GM12878 (cell line): ENCODE measurements around the gene ZBTB42. TPM values are rescaled to one million over a fixed set of nuclear protein-coding genes. Genes with fewer than 3 reads are reported as not detected.
"Not testable (repeated sequence)": the region's sequence is repeated elsewhere in the genome, so short reads cannot be mapped to it uniquely, and the experiment has no call there.

Source experiments
- ATAC-seq: fragments of 200-7000 bp; cut with Tn5 transposase; 3 replicates; pipeline ENCODE4 v1.9.1; 2020; ENCODE audit warnings: mild to moderate bottlenecking, moderate library complexity
- BruUV-seq: library from RNA; stranded (reverse); fragments of 400-500 nt; replicated peaks from 2 replicates; lab custom pipeline; 2021; lab: Mats Ljungman, UMichigan
- CTCF ChIA-PET: fragments of 300-600 bp; sonication (Branson Sonifier 250); formaldehyde crosslinking; extraction: SDS; loops from one replicate; lab custom pipeline; 2021; ENCODE audit warnings: inconsistent platforms; lab: Yijun Ruan, JAX
- POLR2A ChIA-PET: fragments of 350-600 bp; formaldehyde crosslinking; extraction: SDS; loops from one replicate; lab custom pipeline; 2021; ENCODE audit warnings: inconsistent platforms; lab: Charles Lee
- RAD21 ChIA-PET: fragments of 300-600 bp; sonication (Branson Sonifier 250); formaldehyde crosslinking; loops from one replicate; lab custom pipeline; 2023; ENCODE audit warnings: antibody characterized with exemption; ENCODE audit not compliant: unreplicated experiment; lab: Charles Lee
- SMC1A ChIA-PET: fragments of 300-600 bp; sonication (Branson Sonifier 250); formaldehyde crosslinking; loops from one replicate; lab custom pipeline; 2023; ENCODE audit not compliant: unreplicated experiment, uncharacterized antibody; lab: Charles Lee
- DNase-seq: peaks from one replicate; pipeline ENCODE4 v3.0.0-alpha.2; 2011; ENCODE audit warnings: low read depth, low spot score
- FAIRE-seq: peaks from 3 replicates; lab custom pipeline; 2011; peaks lifted over from hg19 to GRCh38; lab: Jason Lieb, UNC
- H2AFZ ChIP-seq: 2 replicates; pipeline ENCODE4 v1.6.0; 2011; ENCODE audit warnings: low read depth, low read length, control low read depth; ENCODE audit not compliant: control insufficient read depth
- H3K27ac ChIP-seq: 2 replicates; pipeline ENCODE4 v1.5.1; 2011; ENCODE audit warnings: control low read depth; ENCODE audit not compliant: control insufficient read depth, insufficient read depth
- H3K27me3 ChIP-seq, 2 experiments: replicated peaks in 1 of 2; 2 replicates each; pipeline versions ENCODE4 v1.6.0 to v1.6.1; 2011; ENCODE audit warnings: low read length in 1 of 2; ENCODE audit not compliant: control insufficient read depth in 2 of 2, insufficient read depth in 2 of 2
- H3K36me3 ChIP-seq, 2 experiments: 2 replicates each; pipeline ENCODE4 v1.5.1; 2011; ENCODE audit warnings: low read length in 1 of 2; ENCODE audit not compliant: control insufficient read depth in 2 of 2, insufficient read depth in 2 of 2
- H3K4me1 ChIP-seq: 2 replicates; pipeline ENCODE4 v1.6.1; 2011; ENCODE audit warnings: mild to moderate bottlenecking, low read length, moderate library complexity, mixed read lengths; ENCODE audit not compliant: control insufficient read depth, insufficient read depth
- H3K4me2 ChIP-seq: 2 replicates; pipeline ENCODE4 v1.6.0; 2011; ENCODE audit warnings: control low read depth; ENCODE audit not compliant: control insufficient read depth, insufficient read depth
- H3K4me3 ChIP-seq: fragments of 200-600 bp; sonication (generic); 2 replicates; pipeline ENCODE4 v1.5.1; 2016
- H3K79me2 ChIP-seq: 2 replicates; pipeline ENCODE4 v1.6.0; 2011; ENCODE audit warnings: low read length; ENCODE audit not compliant: control insufficient read depth, insufficient read depth
- H3K9ac ChIP-seq: 2 replicates; pipeline ENCODE4 v1.8.0; 2011; ENCODE audit warnings: low read length, control low read depth, mixed read lengths; ENCODE audit not compliant: control insufficient read depth, insufficient read depth
- H3K9me3 ChIP-seq: replicated peaks from 3 replicates; pipeline ENCODE4 v1.5.1; 2011; ENCODE audit warnings: mild to moderate bottlenecking, low read length; ENCODE audit not compliant: control insufficient read depth, insufficient read depth
- H4K20me1 ChIP-seq: 2 replicates; pipeline ENCODE4 v1.6.0; 2011; ENCODE audit not compliant: control insufficient read depth, insufficient read depth
- BRCA1 ChIP-seq: IDR thresholded peaks from 2 replicates; pipeline ENCODE4 v1.6.1; 2011; ENCODE audit warnings: low read depth, low read length, improper control_type of control experiment
- CEBPZ ChIP-seq: fragments of 150-350 bp; IDR thresholded peaks from 2 replicates; pipeline ENCODE4 v1.6.1; 2016; ENCODE audit warnings: low read depth, low read length
- CHD1 ChIP-seq: IDR thresholded peaks from 2 replicates; pipeline ENCODE4 v1.6.1; 2012; ENCODE audit warnings: low read depth, low read length, improper control_type of control experiment
- DPF2 ChIP-seq: fragments of 450-650 bp; IDR thresholded peaks from 2 replicates; pipeline ENCODE4 v1.6.1; 2017; ENCODE audit warnings: mild to moderate bottlenecking
- ESRRA ChIP-seq: IDR thresholded peaks from 2 replicates; pipeline ENCODE4 v1.6.1; 2012; ENCODE audit warnings: mild to moderate bottlenecking, low read length, improper control_type of control experiment
- MEF2A ChIP-seq: IDR thresholded peaks from 2 replicates; pipeline ENCODE4 v1.6.1; 2011; ENCODE audit warnings: low read depth, mild to moderate bottlenecking, low read length, moderate library complexity; ENCODE audit not compliant: insufficient read depth
- MTA2 ChIP-seq: fragments of 450-650 bp; IDR thresholded peaks from 2 replicates; pipeline ENCODE4 v1.6.1; 2016; ENCODE audit warnings: low read depth, mild to moderate bottlenecking, moderate library complexity
- MYC ChIP-seq: IDR thresholded peaks from 2 replicates; pipeline ENCODE4 v1.6.1; 2011; ENCODE audit warnings: mild to moderate bottlenecking, low read length, moderate library complexity, inconsistent platforms; ENCODE audit not compliant: insufficient read depth, insufficient replicate concordance, insufficient read length, severe bottlenecking
- SUZ12 ChIP-seq: fragments of 200-600 bp; sonication (generic); IDR thresholded peaks from one replicate; pipeline ENCODE4 v1.6.1; 2018; ENCODE audit warnings: antibody characterized with exemption, mild to moderate bottlenecking; ENCODE audit not compliant: unreplicated experiment
- ZBED1 ChIP-seq: IDR thresholded peaks from 2 replicates; pipeline ENCODE4 v1.6.1; 2016; ENCODE audit warnings: borderline replicate concordance
- ZBTB33 ChIP-seq: fragments of 450-650 bp; IDR thresholded peaks from 2 replicates; pipeline ENCODE4 v1.6.1; 2017; ENCODE audit warnings: mild to moderate bottlenecking
- WGBS: methylation state at CpG from one replicate; pipeline ENCODE4 v1.1.6; 2016; ENCODE audit warnings: low lambda C conversion rate; ENCODE audit not compliant: insufficient replicate concordance, insufficient coverage; ENCODE audit errors: missing lambda C conversion rate; 5-methylcytosine and 5-hydroxymethylcytosine counted together
- in situ Hi-C: fragments of 300-500 bp; cut with MboI; formaldehyde crosslinking; loops from 9 replicates; pipeline ENCODE4 v1.14.3; 2018; ENCODE audit warnings: mixed read lengths
- intact Hi-C: fragments of 100-400 bp; cut with micrococcal nuclease; formaldehyde crosslinking; loops from one replicate; pipeline ENCODE4 v1.14.2; 2022; ENCODE audit not compliant: unreplicated experiment
- polyA plus RNA-seq, 11 experiments: library from polyadenylated mRNA; depleted of rRNA in 4 of 11; unstranded in 6 of 11; stranded (reverse) in 5 of 11; fragments of >200 nt; fragmentation: Nextera tagmentation in 4 of 11; fragmentation: Illumina TruSeq in 1 of 11; extraction: Ambion mirVana in 4 of 11; extraction: Trizol in 1 of 11; gene quantifications; 1 replicate in 1 of 11; 2 replicates in 10 of 11; pipeline versions ENCODE4 v1.2.1 to v1.2.3, GENCODE V29; 2011 to 2016; ENCODE audit warnings: inconsistent platforms in 2 of 11, missing spikeins in 2 of 11, low read depth in 1 of 11
- total RNA-seq, 4 experiments: library from RNA; depleted of rRNA in 3 of 4; stranded (reverse); fragments of >200 nt in 3 of 4; fragmentation: Illumina TruSeq in 1 of 4; extraction: Trizol in 1 of 4; gene quantifications; 2 replicates each; pipeline versions ENCODE4 v1.2.1 to v1.2.3, GENCODE V29; 2013 to 2021

Gene ZBTB42
- total and polyA plus RNA-seq, 10 of the 15 experiments (the other 5 are each of a cell fraction or from before 2014, with no cell fraction given) = 0.05 to 1.2 (median 0.37) TPM; not detected in 2

GRCh38 chr14:104836171-104836935 lies 35.5 kb downstream of the ZBTB42 start:
- in situ Hi-C loops, FAIRE-seq, POLR2A ChIA-PET, H3K4me3 ChIP-seq, DNase-seq, H3K4me2 ChIP-seq, H3K4me1 ChIP-seq, H3K79me2 ChIP-seq, SMC1A ChIA-PET, BruUV-seq, ATAC-seq, H3K9me3 ChIP-seq, H3K27ac ChIP-seq, H3K36me3 ChIP-seq, H2AFZ ChIP-seq, intact Hi-C loops, H3K27me3 ChIP-seq, CTCF ChIA-PET, H4K20me1 ChIP-seq, H3K9ac ChIP-seq, RAD21 ChIA-PET: not testable (repeated sequence)
- WGBS = 82% methylated on average over 33 of the region's 41 CpGs

DNA sequence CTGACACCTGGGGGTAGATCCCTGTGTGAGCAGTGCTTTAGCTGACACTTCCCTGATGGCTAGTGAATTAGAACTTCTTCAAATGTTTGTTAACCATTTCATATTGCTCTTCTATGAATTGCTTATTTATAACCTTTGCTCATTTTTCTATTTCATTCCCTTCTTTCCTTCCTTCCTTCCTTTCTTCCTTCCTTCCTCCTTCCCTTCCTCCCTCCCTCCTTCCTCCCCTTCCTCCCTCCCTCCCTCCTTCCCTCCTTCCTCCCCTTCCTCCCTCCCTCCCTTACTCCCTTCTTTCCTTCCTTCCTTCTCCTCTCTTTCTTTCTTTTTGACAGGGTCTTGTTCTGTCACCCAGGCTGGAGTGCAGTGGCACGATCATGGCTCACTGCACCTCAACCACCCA lies 40.8 kb downstream of the ZBTB42 start:
- H2AFZ ChIP-seq = no peak overlapping the region
- DNase-seq = no peak
- TF ChIP-seq SUZ12 = no peak
- no peak for TF ChIP-seq CEBPZ
- TF ChIP-seq MYC = no peak
- no peak for TF ChIP-seq MTA2
- no peak for TF ChIP-seq MEF2A
- TF ChIP-seq CHD1 = no peak
- no peak for TF ChIP-seq ZBTB33
- no peak for TF ChIP-seq BRCA1
- TF ChIP-seq ZBED1 = no peak
- no peak for TF ChIP-seq ESRRA
- no peak for TF ChIP-seq DPF2
- TF ChIP-seq, all 136 proteins: peak for 0
- H3K27ac ChIP-seq = no peak overlapping the region
- in situ Hi-C loops = no loop called here
- no peak overlapping the region for H3K4me3 ChIP-seq
- no peaks in the 10 kb centered on the region for H3K4me1 ChIP-seq
- no peaks in the 10 kb centered on the region for H3K79me2 ChIP-seq
- WGBS = 18% methylated on average over 1 of the region's 1 CpG
- no peak overlapping the region for H3K4me2 ChIP-seq
- ATAC-seq (no peak), FAIRE-seq (no peak)
- ChIA-PET POLR2A (no interaction called here), SMC1A (no interaction called here), CTCF (no interaction called here), RAD21 (no interaction called here)
- H3K36me3 ChIP-seq = no peaks in the 10 kb centered on the region
- no TSS peak for BruUV-seq
- no peaks in the 10 kb centered on the region; the same call in none of the 2 replicates for H4K20me1 ChIP-seq
- peaks cover 8 to 11% of the 10 kb centered on the region in 2 experiments for H3K27me3 ChIP-seq
- intact Hi-C loops = no loop called here
- H3K9ac ChIP-seq = no peak overlapping the region
- no peaks in the 10 kb centered on the region for H3K9me3 ChIP-seq
